Measurements from ENCODE around the gene SLC12A6.

The SLC12A6 gene

DNA sequence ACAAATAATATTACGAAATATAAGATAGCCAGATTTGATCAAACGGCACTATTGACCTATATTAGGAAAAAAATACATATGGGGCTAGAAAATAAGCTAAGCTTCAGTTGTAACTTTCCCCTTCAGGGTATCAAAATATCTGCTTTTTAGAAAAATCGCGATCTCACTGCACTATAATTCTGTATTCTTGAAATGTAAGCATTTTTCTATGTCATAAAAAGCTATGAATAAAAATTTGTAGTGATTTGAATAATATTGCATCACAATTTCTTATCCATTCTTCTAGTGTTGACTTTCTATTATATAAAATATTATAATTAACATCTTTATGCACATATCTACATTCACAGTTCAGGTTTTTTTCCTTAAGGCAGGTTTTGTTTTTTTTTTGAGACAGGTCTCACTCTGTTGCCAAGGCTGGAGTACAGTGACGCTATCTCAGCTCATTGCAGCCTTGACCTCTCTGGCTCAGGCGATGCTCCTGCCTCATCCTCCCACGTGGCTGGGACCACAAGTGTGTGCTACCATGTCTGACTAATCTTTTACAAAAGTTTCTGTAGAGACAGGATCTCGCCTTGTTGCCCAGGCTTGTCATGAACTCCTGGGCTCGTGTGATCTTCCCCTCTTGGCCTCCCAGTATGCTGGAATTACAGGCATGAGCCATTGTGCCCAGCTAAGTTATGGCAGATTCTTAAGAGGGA is 91.2 kb downstream of the SLC12A6 start:
- no peaks in the 10 kb centered on the region for H3K9me3 ChIP-seq (ENCODE audit: severe bottlenecking)
- TF ChIP-seq, protein P1, sequence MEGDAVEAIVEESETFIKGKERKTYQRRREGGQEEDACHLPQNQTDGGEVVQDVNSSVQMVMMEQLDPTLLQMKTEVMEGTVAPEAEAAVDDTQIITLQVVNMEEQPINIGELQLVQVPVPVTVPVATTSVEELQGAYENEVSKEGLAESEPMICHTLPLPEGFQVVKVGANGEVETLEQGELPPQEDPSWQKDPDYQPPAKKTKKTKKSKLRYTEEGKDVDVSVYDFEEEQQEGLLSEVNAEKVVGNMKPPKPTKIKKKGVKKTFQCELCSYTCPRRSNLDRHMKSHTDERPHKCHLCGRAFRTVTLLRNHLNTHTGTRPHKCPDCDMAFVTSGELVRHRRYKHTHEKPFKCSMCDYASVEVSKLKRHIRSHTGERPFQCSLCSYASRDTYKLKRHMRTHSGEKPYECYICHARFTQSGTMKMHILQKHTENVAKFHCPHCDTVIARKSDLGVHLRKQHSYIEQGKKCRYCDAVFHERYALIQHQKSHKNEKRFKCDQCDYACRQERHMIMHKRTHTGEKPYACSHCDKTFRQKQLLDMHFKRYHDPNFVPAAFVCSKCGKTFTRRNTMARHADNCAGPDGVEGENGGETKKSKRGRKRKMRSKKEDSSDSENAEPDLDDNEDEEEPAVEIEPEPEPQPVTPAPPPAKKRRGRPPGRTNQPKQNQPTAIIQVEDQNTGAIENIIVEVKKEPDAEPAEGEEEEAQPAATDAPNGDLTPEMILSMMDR (IDR thresholded peaks at IDR 0.05; ENCODE audit: poor library complexity, severe bottlenecking) = no peak

DNA sequence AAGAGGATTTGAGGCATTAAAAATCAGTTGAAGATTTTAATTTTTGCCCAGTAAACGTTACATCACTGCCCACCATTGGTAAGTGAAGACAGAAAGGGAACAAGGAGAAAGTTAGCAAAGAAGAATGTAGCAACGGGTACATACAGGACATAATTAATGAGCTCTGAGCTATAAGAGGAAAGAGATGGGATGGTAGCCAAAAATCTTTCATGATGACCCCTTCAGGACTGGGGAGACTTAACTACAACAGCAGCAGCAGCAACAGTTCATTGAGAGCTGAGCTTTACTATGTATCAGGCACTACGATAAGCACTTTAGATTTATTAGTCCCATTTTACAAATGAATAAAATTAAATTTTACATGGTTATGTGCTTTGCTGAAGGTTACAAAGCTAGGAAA is 94.4 kb downstream of the SLC12A6 start:
- no peak for DNase-seq (ENCODE audit: low spot score)
- Histone ChIP-seq H3K36me3 (ENCODE audit: low read depth) (peaks cover 41% of the 10 kb centered on the region), H3K27me3 (ENCODE audit: insufficient read depth, poor library complexity, severe bottlenecking) (no peaks in the 10 kb centered on the region), H3K4me1 (ENCODE audit: insufficient read depth, poor library complexity, severe bottlenecking) (peaks cover 20% of the 10 kb centered on the region), H3K27ac (ENCODE audit: poor library complexity, severe bottlenecking) (no peak overlapping the region), H3K9me3 (ENCODE audit: severe bottlenecking) (no peaks in the 10 kb centered on the region), H3K4me3 (ENCODE audit: severe bottlenecking) (no peak overlapping the region)
- no peak for ATAC-seq (ENCODE audit: low read depth)
- TF ChIP-seq, protein P1 (IDR thresholded peaks at IDR 0.05; ENCODE audit: poor library complexity, severe bottlenecking) = no peak

More for the DNA sequence above, 91.2 kb downstream of the SLC12A6 start:
- peaks cover 20% of the 10 kb centered on the region for H3K36me3 ChIP-seq (ENCODE audit: low read depth)
- H3K27me3 ChIP-seq (ENCODE audit: insufficient read depth, poor library complexity, severe bottlenecking) = no peaks in the 10 kb centered on the region
- no peak for ATAC-seq (ENCODE audit: low read depth)
- H3K4me1 ChIP-seq (ENCODE audit: insufficient read depth, poor library complexity, severe bottlenecking) = no peaks in the 10 kb centered on the region
- DNase-seq (ENCODE audit: low spot score) = no peak
- H3K27ac ChIP-seq (ENCODE audit: poor library complexity, severe bottlenecking) = no peak overlapping the region
- H3K4me3 ChIP-seq (ENCODE audit: severe bottlenecking) = no peak overlapping the region

DNA sequence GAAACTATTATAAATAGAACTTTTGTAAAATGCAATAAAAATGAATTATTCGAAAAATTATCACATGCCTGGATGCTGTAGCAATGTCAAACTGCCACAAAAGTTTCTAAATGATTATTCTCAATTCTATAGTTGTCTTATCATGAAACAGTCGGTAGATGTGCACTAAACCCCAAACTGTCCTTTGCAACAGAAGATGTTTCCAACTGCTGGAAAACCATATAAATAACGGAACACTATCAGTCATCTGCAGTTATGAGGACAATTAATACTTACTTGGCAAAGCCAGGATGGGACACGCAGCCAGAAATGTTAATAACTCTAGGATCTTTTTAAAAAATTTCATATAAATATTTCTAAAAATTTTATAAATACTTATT is 95.3 kb downstream of the SLC12A6 start:
- Histone ChIP-seq H3K27me3 (ENCODE audit: insufficient read depth, poor library complexity, severe bottlenecking) (no peaks in the 10 kb centered on the region), H3K27ac (ENCODE audit: poor library complexity, severe bottlenecking) (no peak overlapping the region), H3K36me3 (ENCODE audit: low read depth) (peaks cover 46% of the 10 kb centered on the region), H3K4me3 (ENCODE audit: severe bottlenecking) (no peak overlapping the region), H3K9me3 (ENCODE audit: severe bottlenecking) (no peaks in the 10 kb centered on the region), H3K4me1 (ENCODE audit: insufficient read depth, poor library complexity, severe bottlenecking) (peaks cover 20% of the 10 kb centered on the region)
- ATAC-seq (ENCODE audit: low read depth) (no peak), DNase-seq (ENCODE audit: low spot score) (no peak)
- TF ChIP-seq, protein P1 (IDR thresholded peaks at IDR 0.05; ENCODE audit: poor library complexity, severe bottlenecking) = no peak

DNA sequence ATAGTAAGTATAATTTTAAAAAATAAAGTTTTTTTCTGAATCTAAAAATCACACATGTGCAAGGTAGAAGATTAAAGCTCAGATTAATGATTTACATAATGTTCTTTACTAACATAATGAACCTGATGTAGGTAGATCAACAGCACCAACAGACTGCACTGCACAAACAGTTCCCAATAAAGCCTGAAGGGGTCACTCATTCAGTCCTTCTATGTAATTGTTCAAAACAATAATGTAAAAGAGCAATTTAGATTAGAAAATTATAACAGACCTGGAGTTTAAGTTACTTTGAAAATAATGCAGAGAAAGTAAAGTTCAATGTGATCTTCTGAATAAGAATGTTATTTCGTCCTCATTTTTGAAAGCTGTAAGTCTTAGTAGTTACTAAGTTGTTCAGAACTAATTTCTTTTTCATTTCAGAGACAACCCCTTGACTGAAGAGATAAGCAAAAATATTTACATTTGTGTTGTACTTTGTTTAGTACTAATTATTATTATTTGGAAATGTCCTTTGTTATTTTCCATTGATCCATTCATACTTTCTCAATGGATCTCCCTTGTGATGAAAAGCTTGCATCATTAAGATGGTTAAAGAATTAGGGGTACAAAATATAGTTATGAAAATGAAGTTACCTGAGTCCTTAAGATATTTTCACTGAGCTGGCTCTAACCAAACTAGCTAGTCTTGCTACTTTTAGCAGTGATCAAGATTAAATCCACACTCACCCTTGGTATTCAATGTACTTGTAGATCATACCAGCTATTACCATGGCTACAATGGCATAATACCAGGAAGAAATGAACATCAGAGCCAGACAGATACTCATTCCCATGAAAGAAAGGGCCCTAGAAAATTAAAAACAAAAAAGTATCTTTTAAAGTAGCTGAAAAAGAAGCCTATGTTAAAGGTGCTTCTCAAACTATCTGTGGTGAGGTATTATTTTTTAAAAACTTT is 95.9 kb downstream of the SLC12A6 start:
- Histone ChIP-seq H3K9me3 (ENCODE audit: severe bottlenecking) (no peaks in the 10 kb centered on the region), H3K27me3 (ENCODE audit: insufficient read depth, poor library complexity, severe bottlenecking) (no peaks in the 10 kb centered on the region), H3K4me1 (ENCODE audit: insufficient read depth, poor library complexity, severe bottlenecking) (peaks cover 20% of the 10 kb centered on the region), H3K4me3 (ENCODE audit: severe bottlenecking) (no peak overlapping the region), H3K27ac (ENCODE audit: poor library complexity, severe bottlenecking) (peak overlapping the region; percentile 98), H3K36me3 (ENCODE audit: low read depth) (peaks cover 53% of the 10 kb centered on the region)
- TF ChIP-seq, protein P1 (IDR thresholded peaks at IDR 0.05; ENCODE audit: poor library complexity, severe bottlenecking) = peak; percentile 83
- ATAC-seq (ENCODE audit: low read depth) = no peak
- no peak for DNase-seq (ENCODE audit: low spot score)
